Vagina (tissue), 2 donors: ENCODE results near the gene FN1.

Experiments
- CTCF ChIP-seq, 3 experiments: fragments of 450-650 bp in 2 of 3; fragments of 200-600 bp in 1 of 3; sonication (generic) in 1 of 3; IDR thresholded peaks; one replicate each; pipeline ENCODE4 v1.5.1; 2017 to 2019; ENCODE audit warnings: antibody characterized with exemption in 3 of 3, mild to moderate bottlenecking in 2 of 3, moderate library complexity in 2 of 3
- POLR2A ChIP-seq, 2 donors: fragments of 450-650 bp; IDR thresholded peaks; one replicate each; pipeline ENCODE4 v1.6.1; 2017; ENCODE audit warnings: antibody characterized with exemption in 2 of 2, mild to moderate bottlenecking in 2 of 2, moderate library complexity in 2 of 2

DNA sequence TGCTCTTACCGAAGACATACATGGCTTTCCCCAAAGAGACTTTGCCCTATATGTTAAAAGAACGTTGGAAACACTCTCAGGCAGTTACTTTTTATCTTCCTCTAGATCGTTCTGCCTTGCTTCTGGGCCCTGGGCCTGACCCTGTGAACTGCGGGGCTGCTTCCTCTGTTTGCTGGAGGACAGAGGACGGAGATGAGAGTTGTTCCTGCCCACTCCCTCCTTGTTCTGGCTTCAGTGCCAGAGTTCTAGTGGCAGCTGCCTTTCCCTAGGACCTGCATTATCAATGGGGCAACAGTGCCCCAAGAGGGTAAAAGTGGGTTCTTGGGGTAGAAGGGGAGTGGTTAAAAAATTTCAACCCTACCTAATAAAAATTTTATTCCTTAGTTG, 6.5 kb upstream of the FN1 start:
- TF ChIP-seq CTCF (IDR thresholded peaks at IDR 0.05) (no peak), POLR2A (IDR thresholded peaks at IDR 0.05) (no peak)
